K562 (cell line): ENCODE results near the gene SH2B2. TPM values are rescaled to one million over a fixed set of nuclear protein-coding genes. Genes with fewer than 3 reads are reported as not detected.

ENCODE experiments used
- ASH1L ChIP-seq: fragments of 450-650 bp; IDR thresholded peaks from 2 replicates; pipeline ENCODE4 v1.6.1; 2018; ENCODE audit warnings: borderline replicate concordance, mild to moderate bottlenecking, low read depth; ENCODE audit not compliant: partially characterized antibody
- CBX8 ChIP-seq: fragments of 200-600 bp; sonication (generic); IDR thresholded peaks from 2 replicates; pipeline ENCODE4 v1.6.1; 2012; ENCODE audit warnings: borderline replicate concordance, mixed run types, low read depth, mild to moderate bottlenecking, moderate library complexity, mixed read lengths, low read length, control low read depth, inconsistent platforms; ENCODE audit not compliant: poor library complexity, severe bottlenecking; ENCODE audit errors: extremely low read depth
- E4F1 ChIP-seq: fragments of 250-450 bp; sonication (Bioruptor Pico); IDR thresholded peaks from 2 replicates; pipeline ENCODE4 v1.5.0; 2021; ENCODE audit warnings: mild to moderate bottlenecking, borderline replicate concordance
- ELF1 ChIP-seq: fragments of 200-800 bp; sonication (Bioruptor generic); IDR thresholded peaks from 2 replicates; pipeline ENCODE4 v1.6.1; 2016; ENCODE audit warnings: missing genetic modification characterization, missing compliant biosample characterization
- FOXP1 ChIP-seq: sonication (generic); formaldehyde crosslinking; IDR thresholded peaks from 2 replicates; pipeline ENCODE4 v1.8.0; 2022; ENCODE audit warnings: mild to moderate bottlenecking, missing genetic modification reagents
- FOXP4 ChIP-seq: sonication (generic); formaldehyde crosslinking; IDR thresholded peaks from 2 replicates; pipeline ENCODE4 v1.8.0; 2022; ENCODE audit warnings: mild to moderate bottlenecking, missing genetic modification reagents, borderline replicate concordance
- GABPA ChIP-seq: fragments of 200-800 bp; sonication (Bioruptor generic); conservative IDR thresholded peaks from 2 replicates; pipeline ENCODE4 v1.6.1; 2016; ENCODE audit warnings: low read depth, missing genetic modification characterization, missing compliant biosample characterization
- GABPB2 ChIP-seq: fragments of 250-450 bp; sonication (Bioruptor Pico); conservative IDR thresholded peaks from 2 replicates; pipeline ENCODE4 v1.5.1; 2021; ENCODE audit warnings: mild to moderate bottlenecking
- HNRNPL ChIP-seq: fragments of 200-400 bp; formaldehyde crosslinking; IDR thresholded peaks from 2 replicates; pipeline ENCODE4 v1.6.1; 2017; ENCODE audit warnings: low read depth, mild to moderate bottlenecking, low read length
- MYNN ChIP-seq, 2 experiments: sonication (generic); formaldehyde crosslinking in 1 of 2; IDR thresholded peaks; 2 replicates each; pipeline versions ENCODE4 v1.5.0 to v1.6.1; 2016 to 2020; ENCODE audit warnings: antibody characterized with exemption in 1 of 2, missing genetic modification reagents in 1 of 2
- PHF20 ChIP-seq: fragments of 450-650 bp; IDR thresholded peaks from 2 replicates; pipeline ENCODE4 v1.6.1; 2018; ENCODE audit not compliant: partially characterized antibody
- TFAP4 ChIP-seq: sonication (generic); formaldehyde crosslinking; IDR thresholded peaks from 2 replicates; pipeline ENCODE4 v1.8.0; 2022; ENCODE audit warnings: missing genetic modification reagents, mild to moderate bottlenecking, moderate library complexity, borderline replicate concordance
- ZBTB33 ChIP-seq: sonication (generic); formaldehyde crosslinking; IDR thresholded peaks from 2 replicates; pipeline ENCODE4 v1.8.1; 2023; ENCODE audit warnings: mild to moderate bottlenecking, missing genetic modification reagents
- polyA plus RNA-seq, 8 experiments: library from polyadenylated mRNA; depleted of rRNA in 4 of 8; stranded (reverse) in 5 of 8; unstranded in 3 of 8; fragments of >200 nt; fragmentation: Nextera tagmentation in 2 of 8; fragmentation: Illumina TruSeq in 1 of 8; extraction: Ambion mirVana in 2 of 8; extraction: Trizol in 1 of 8; gene quantifications; 2 replicates each; pipeline versions ENCODE4 v1.2.1 to v1.2.3, GENCODE V29; 2011 to 2014; ENCODE audit warnings: inconsistent platforms in 1 of 8, missing spikeins in 1 of 8
- total RNA-seq, 7 experiments: library from RNA; depleted of rRNA in 6 of 7; stranded (reverse); fragments of >200 nt in 6 of 7; fragmentation: Illumina TruSeq in 2 of 7; extraction: Trizol in 2 of 7; gene quantifications; 2 replicates each; pipeline versions ENCODE4 v1.2.1 to v1.2.3, GENCODE V29; 2011 to 2021; ENCODE audit warnings: low replicate concordance in 1 of 7
- TF ChIP-seq, protein P1 (sequence below): sonication (generic); IDR thresholded peaks from 2 replicates; pipeline ENCODE4 v1.6.1; 2016
- TF ChIP-seq, protein P2 (sequence below): sonication (generic); formaldehyde crosslinking; IDR thresholded peaks from 2 replicates; pipeline ENCODE4 v1.8.1; 2023; ENCODE audit warnings: mild to moderate bottlenecking, missing genetic modification reagents, moderate library complexity

Gene SH2B2
- total and polyA plus RNA-seq, 9 of the 15 experiments (the other 6 are each of a cell fraction or from before 2014, with no cell fraction given) = 0.03 to 0.89 (median 0.07) TPM; not detected in 4

- no peak for TF ChIP-seq CBX8
- TF ChIP-seq ZBTB33 (CRISPR knock-in tag) = peak; percentile 54
- TF ChIP-seq PHF20 = no peak
- no peak for TF ChIP-seq GABPB2 (CRISPR knock-in tag)
- TF ChIP-seq MYNN (IDR thresholded peaks at IDR 0.05) = no peak
- TF ChIP-seq MYNN (CRISPR knock-in tag; IDR thresholded peaks at IDR 0.05) = no peak
- TF ChIP-seq ASH1L = no peak
- peak; percentile 41; the same call in 1 of the 2 replicates for TF ChIP-seq TFAP4 (CRISPR knock-in tag)
- no peak for TF ChIP-seq FOXP1 (CRISPR knock-in tag)
- TF ChIP-seq ELF1 (tag) = no peak
- no peak for TF ChIP-seq HNRNPL
- TF ChIP-seq, protein P1, sequence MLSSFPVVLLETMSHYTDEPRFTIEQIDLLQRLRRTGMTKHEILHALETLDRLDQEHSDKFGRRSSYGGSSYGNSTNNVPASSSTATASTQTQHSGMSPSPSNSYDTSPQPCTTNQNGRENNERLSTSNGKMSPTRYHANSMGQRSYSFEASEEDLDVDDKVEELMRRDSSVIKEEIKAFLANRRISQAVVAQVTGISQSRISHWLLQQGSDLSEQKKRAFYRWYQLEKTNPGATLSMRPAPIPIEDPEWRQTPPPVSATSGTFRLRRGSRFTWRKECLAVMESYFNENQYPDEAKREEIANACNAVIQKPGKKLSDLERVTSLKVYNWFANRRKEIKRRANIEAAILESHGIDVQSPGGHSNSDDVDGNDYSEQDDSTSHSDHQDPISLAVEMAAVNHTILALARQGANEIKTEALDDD = no peak
- no peak for TF ChIP-seq GABPA (tag)
- TF ChIP-seq E4F1 (CRISPR knock-in tag) = no peak
- TF ChIP-seq, protein P2, sequence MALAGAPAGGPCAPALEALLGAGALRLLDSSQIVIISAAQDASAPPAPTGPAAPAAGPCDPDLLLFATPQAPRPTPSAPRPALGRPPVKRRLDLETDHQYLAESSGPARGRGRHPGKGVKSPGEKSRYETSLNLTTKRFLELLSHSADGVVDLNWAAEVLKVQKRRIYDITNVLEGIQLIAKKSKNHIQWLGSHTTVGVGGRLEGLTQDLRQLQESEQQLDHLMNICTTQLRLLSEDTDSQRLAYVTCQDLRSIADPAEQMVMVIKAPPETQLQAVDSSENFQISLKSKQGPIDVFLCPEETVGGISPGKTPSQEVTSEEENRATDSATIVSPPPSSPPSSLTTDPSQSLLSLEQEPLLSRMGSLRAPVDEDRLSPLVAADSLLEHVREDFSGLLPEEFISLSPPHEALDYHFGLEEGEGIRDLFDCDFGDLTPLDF (CRISPR knock-in tag) = no peak
- no peak for TF ChIP-seq FOXP4
These were observed 12.6 kb upstream of the SH2B2 start (continued) for GRCh38 chr7:102273749-102274712.
